Measurements from ENCODE around the gene BEAN1.
"Not testable (repeated sequence)": the region's sequence is repeated elsewhere in the genome, so short reads cannot be mapped to it uniquely, and the experiment has no call there.

The BEAN1 gene

GRCh38 chr16:66507731-66508239, 80.7 kb downstream of the BEAN1 start:
- DNase-seq (ENCODE audit: low read depth in 2 of 2) = no peak

GRCh38 chr16:66508248-66508913, 81.3 kb downstream of the BEAN1 start:
- DNase-seq (ENCODE audit: low read depth in 2 of 2) = no peak

GRCh38 chr16:66508914-66509496, 81.9 kb downstream of the BEAN1 start:
- no peak for DNase-seq (ENCODE audit: low read depth in 2 of 2)

GRCh38 chr16:66509576-66509975, 82.5 kb downstream of the BEAN1 start:
- no peak for DNase-seq (ENCODE audit: low read depth in 2 of 2)

GRCh38 chr16:66510298-66510697, 83.2 kb downstream of the BEAN1 start:
- DNase-seq (ENCODE audit: low read depth in 2 of 2) = no peak

- no peak for DNase-seq (ENCODE audit: low read depth in 2 of 2)
These were observed 83.9 kb downstream of the BEAN1 start for GRCh38 chr16:66510711-66511601.

- no peak for DNase-seq (ENCODE audit: low read depth in 2 of 2)
These were observed 84.6 kb downstream of the BEAN1 start for GRCh38 chr16:66511602-66512271.

- no peak for DNase-seq (ENCODE audit: low read depth in 2 of 2)
These were observed 85.4 kb downstream of the BEAN1 start for GRCh38 chr16:66512272-66513110.

GRCh38 chr16:66513111-66513723, 86.1 kb downstream of the BEAN1 start:
- no peak for DNase-seq (ENCODE audit: low read depth in 2 of 2)

GRCh38 chr16:66514391-66514790, 87.3 kb downstream of the BEAN1 start:
- DNase-seq (ENCODE audit: low read depth in 2 of 2) = not testable (repeated sequence)

GRCh38 chr16:66514980-66515595, 88.0 kb downstream of the BEAN1 start:
- not testable (repeated sequence) for DNase-seq (ENCODE audit: low read depth in 2 of 2)

GRCh38 chr16:66515596-66516508, 88.8 kb downstream of the BEAN1 start:
- DNase-seq (ENCODE audit: low read depth in 2 of 2) = no peak

GRCh38 chr16:66516509-66516807, 89.4 kb downstream of the BEAN1 start:
- DNase-seq (ENCODE audit: low read depth in 2 of 2) = no peak

- DNase-seq (ENCODE audit: low read depth in 2 of 2) = peak; percentile 49 to 62
These were observed 89.9 kb downstream of the BEAN1 start for GRCh38 chr16:66516808-66517585.

GRCh38 chr16:66517586-66518263, 90.6 kb downstream of the BEAN1 start:
- no peak for DNase-seq (ENCODE audit: low read depth in 2 of 2)

- DNase-seq (ENCODE audit: low read depth in 2 of 2) = no peak
These were observed 92.6 kb downstream of the BEAN1 start for GRCh38 chr16:66519482-66520373.
